ENCODE data around the gene TRPV6. TPM values are rescaled to one million over a fixed set of nuclear protein-coding genes. Genes with fewer than 3 reads are reported as not detected.

The TRPV6 gene
- total RNA-seq, 1 experiment from 2014 or later = 1.7 TPM

DNA sequence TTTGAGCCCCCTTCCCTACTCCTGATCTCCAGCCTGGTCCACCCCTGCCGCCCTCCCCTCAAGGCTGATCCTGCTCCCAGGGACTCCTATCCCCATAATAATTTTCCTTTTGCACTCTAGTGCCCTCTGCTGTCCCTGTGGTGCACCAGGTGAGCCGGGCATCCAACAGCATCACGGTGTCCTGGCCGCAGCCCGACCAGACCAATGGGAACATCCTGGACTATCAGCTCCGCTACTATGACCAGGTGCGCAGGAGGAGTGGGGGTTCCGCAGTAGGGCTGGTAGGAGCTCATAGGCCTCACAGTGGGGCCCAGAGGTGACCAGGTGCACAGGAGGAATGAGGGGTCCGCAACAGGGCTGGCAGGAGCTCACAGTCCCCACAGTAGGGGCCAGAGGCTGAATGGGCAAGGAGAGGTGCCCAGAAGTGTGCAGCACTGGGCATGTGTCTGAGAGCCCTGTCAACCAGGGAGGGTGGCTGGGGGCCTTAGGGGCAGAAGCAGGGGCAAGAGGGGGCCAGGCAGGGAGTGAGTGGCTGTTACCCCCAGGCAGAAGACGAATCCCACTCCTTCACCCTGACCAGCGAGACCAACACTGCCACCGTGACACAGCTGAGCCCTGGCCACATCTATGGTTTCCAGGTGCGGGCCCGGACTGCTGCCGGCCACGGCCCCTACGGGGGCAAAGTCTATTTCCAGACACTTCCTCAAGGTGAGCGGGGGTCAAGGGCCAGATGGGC is 19.0 kb downstream of the TRPV6 start:
- DNase-seq (ENCODE audit: low read depth, low spot score) = no peak
- Histone ChIP-seq H3K4me3 (replicated peaks in 1 of 2; ENCODE audit: low read depth in 1 of 2, low read length in 2 of 2) (no peak overlapping the region), H4K20me1 (ENCODE audit: insufficient read depth) (no peaks in the 10 kb centered on the region), H3K9me2 (ENCODE audit: insufficient read depth) (no peaks in the 10 kb centered on the region), H3K4me1 (ENCODE audit: control insufficient read depth in 1 of 2, insufficient read depth in 2 of 2, low read length in 2 of 2) (no peaks in the 10 kb centered on the region), H3K79me2 (ENCODE audit: insufficient read depth, low read length) (no peaks in the 10 kb centered on the region), H3K9ac (ENCODE audit: low read length) (no peak overlapping the region), H3K9me3 (ENCODE audit: control insufficient read depth in 1 of 2, insufficient read depth in 1 of 2, low read depth in 1 of 2, low read length in 2 of 2) (no peaks in the 10 kb centered on the region), H3K27ac (ENCODE audit: low read depth, low read length) (no peak overlapping the region), H3K36me3 (ENCODE audit: control insufficient read depth in 1 of 2, insufficient read depth in 2 of 2, low read length in 2 of 2) (no peaks in the 10 kb centered on the region), H3K4me2 (ENCODE audit: low read length) (no peak overlapping the region), H2AFZ (ENCODE audit: low read depth, low read length, poor library complexity, severe bottlenecking) (no peak overlapping the region), H3K27me3 (ENCODE audit: insufficient read depth, low read length) (no peaks in the 10 kb centered on the region)
- CTCF ChIA-PET = interaction anchor here (0.6 to 2.2 kb wide), 12 partner anchors 12 to 263 kb away, joined by 3 to 13 read pairs (median 4); partner anchors contain the start of genes EPHB6 and TRPV6
- RAD21 ChIA-PET (ENCODE audit: low non-redundant PET in 1 of 2, low total read pairs in 2 of 2, uncharacterized antibody in 2 of 2, unreplicated experiment in 2 of 2) = interaction anchor here in 1 of 2 experiments (1.1 kb wide), 1 partner anchor 13 kb away, joined by 3 read pairs; no protein-coding TSS in a partner anchor
- peak; percentile 96 for ATAC-seq
- POLR2A ChIA-PET = no interaction called here
- TF ChIP-seq RAD21 (IDR thresholded peaks at IDR 0.05; ENCODE audit: low read depth) = peak; percentile 66
- TF ChIP-seq, protein P1, sequence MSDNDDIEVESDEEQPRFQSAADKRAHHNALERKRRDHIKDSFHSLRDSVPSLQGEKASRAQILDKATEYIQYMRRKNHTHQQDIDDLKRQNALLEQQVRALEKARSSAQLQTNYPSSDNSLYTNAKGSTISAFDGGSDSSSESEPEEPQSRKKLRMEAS (IDR thresholded peaks at IDR 0.05) = no peak
- TF ChIP-seq, protein P2, sequence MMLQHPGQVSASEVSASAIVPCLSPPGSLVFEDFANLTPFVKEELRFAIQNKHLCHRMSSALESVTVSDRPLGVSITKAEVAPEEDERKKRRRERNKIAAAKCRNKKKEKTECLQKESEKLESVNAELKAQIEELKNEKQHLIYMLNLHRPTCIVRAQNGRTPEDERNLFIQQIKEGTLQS (IDR thresholded peaks at IDR 0.05) = no peak
- TF ChIP-seq, protein P3, sequence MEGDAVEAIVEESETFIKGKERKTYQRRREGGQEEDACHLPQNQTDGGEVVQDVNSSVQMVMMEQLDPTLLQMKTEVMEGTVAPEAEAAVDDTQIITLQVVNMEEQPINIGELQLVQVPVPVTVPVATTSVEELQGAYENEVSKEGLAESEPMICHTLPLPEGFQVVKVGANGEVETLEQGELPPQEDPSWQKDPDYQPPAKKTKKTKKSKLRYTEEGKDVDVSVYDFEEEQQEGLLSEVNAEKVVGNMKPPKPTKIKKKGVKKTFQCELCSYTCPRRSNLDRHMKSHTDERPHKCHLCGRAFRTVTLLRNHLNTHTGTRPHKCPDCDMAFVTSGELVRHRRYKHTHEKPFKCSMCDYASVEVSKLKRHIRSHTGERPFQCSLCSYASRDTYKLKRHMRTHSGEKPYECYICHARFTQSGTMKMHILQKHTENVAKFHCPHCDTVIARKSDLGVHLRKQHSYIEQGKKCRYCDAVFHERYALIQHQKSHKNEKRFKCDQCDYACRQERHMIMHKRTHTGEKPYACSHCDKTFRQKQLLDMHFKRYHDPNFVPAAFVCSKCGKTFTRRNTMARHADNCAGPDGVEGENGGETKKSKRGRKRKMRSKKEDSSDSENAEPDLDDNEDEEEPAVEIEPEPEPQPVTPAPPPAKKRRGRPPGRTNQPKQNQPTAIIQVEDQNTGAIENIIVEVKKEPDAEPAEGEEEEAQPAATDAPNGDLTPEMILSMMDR (IDR thresholded peaks at IDR 0.05 in 2 of 3, conservative IDR thresholded peaks at IDR 0.05 in 1 of 3; ENCODE audit: borderline replicate concordance in 1 of 3, insufficient read depth in 1 of 3, low read depth in 2 of 3, low read length in 2 of 3) = peak; percentile 66 to 75 (median 74); a peak in 5 of 6 replicates
- no TSS peak for BruUV-seq (replicated peaks)
- intact Hi-C loops (cut with micrococcal nuclease) = loop anchor here (1.0 kb wide), 2 partner anchors 12 to 234 kb away; no protein-coding TSS in a partner anchor
